HG03103 (cell line): ENCODE measurements around the gene STK33.

ENCODE experiments used
- ATAC-seq: cut with Tn5 transposase; IDR thresholded peaks from one replicate; pipeline ENCODE4 v1.9.1; 2021; ENCODE audit warnings: low read depth; ENCODE audit not compliant: unreplicated experiment

STK33 gene

GRCh38 chr11:8459711-8460399, 134.2 kb downstream of the STK33 start:
- ATAC-seq, result no peak

DNA sequence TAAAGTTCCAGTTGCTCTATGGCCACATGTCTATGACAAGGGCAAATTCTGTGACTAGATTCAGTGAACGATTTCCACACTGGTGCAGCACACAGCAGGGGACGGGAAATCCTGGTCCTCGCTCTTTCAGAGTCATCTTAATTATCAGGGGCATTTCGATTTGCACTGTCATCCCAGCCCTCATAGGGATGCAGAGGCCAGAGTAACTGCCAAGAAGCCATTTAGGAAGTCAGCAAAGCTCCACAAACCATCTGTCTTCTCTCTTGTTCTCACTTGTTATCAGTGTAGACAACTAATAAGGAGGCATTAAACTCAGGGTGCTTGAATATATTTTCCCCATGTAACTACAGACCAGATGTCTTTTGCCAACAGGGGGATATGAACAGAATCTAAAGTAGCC, 151.7 kb downstream of the STK33 start:
- ATAC-seq, result no peak

- ATAC-seq, result no peak
Measured at GRCh38 chr11:8440649-8441048, 153.4 kb downstream of the STK33 start.

DNA sequence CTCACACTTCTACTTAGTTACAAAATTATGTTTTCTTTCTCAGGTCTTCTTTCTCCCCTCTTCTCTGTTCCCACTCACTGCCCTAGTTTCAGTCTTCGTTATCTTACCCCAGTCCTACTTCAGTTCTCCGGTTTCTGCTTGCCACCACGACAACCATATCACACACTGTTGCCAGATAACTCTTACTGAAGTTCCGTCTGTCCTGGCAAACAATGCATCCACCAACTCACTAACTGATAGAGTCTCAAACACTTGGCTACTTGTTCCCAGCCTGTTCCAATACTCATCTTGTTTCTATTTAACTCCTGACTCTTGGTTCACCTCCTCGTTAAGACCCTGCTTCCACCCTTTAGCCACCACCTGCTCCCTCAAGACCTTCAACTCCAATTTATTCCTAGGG, 164.5 kb downstream of the STK33 start:
- ATAC-seq, result no peak

DNA sequence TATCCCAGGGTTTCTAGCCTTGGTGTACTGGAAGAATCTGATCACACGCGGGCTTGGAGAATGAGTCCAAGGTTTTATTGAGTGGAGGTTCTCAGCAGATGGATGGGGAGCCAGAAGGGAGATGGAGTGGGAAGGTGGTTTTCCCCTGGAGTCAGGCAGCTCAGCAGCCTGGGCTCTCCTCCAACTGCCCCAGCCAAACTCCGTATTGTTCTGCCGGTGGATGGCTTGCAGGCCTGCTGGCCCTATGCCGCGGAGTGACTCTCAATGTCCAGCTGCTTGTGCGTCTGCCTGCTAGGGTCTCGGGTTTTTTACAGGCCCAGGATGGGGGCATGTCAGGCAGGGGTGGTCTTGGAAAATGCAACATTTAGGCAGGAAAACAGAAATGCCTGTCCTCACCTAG, 168.0 kb downstream of the STK33 start:
- ATAC-seq, result no peak

DNA sequence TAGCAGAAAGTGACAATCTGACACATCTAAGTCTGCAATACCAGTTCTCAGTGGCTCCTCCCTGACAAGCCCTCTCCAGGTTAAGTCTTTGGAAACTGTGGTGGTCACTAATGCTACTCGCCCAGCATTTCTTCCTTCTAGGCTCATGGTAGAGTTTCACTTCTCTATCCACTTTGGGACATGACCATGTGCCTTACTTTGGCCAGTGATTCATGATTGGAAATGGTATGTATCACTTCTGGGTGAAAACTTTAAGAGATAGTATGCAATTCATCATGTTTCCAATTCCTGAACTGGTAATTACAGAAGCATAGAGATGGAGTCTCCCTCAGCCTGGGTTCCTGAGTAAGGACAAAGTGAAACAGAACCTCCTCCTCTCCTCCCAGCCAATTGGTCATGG, 178.8 kb downstream of the STK33 start:
- ATAC-seq, result no peak

DNA sequence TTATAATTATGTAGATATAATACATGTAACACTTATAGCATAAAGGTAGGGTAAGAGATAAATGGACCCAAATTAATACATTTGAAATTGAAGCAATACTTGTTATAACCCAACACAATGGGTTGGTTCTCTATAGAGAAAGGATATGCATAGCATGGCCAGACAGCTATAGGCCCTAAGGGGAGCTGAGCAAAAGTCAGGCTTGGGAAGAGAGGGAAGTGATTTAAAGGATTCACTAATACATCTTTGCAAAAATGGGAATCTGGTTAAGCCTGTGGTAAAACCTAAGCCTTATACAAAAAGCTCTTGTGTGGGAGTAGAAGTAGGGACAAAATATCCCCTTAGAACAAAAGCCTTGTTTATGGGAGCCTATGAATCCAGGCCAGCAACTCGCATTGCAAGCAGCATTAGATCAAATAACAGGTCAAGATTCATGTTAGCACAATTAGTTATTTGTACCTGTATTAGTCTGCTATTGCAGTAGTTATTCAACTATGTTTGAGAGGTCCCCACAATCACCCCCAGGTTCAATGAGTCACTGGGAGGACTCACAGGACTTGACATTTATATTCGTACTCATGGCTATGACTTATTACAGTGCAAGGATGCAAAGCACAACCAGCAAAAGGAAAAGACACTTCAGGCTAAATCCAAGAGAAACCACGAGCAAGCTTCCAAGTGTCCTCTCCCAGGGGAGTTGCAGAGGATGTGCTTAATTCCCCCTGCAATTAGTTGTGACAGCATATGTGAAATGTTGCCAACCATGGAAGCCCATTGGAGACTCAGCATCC, 185.7 kb downstream of the STK33 start:
- no peak for ATAC-seq

GRCh38 chr11:8403310-8403709, 190.7 kb downstream of the STK33 start:
- ATAC-seq, result no peak

DNA sequence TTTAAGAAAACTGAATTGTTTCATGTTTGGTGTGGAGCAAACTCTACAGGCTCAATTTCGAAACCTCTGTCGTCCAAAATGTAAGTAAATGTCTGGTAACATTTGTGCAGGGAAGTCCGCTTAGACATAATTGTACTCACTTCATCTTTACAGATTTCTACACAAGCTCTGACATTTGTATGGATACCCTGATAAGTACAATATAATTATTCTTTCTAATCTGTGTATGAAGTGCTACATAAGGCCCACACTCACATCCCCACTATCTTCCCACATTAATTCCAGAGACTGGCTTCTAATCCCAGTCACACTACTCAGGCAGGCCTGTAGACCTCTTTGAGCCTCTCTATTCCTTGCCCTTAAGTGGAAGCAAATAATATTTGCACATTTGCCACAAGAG, 201.1 kb downstream of the STK33 start:
- ATAC-seq, result no peak

- no peak for ATAC-seq
Measured at GRCh38 chr11:8392166-8392565, 201.9 kb downstream of the STK33 start.

- ATAC-seq, result no peak
Measured at GRCh38 chr11:8390851-8391612, 203.0 kb downstream of the STK33 start.

GRCh38 chr11:8389029-8389996, 204.7 kb downstream of the STK33 start:
- no peak for ATAC-seq

- ATAC-seq, result no peak
Measured at GRCh38 chr11:8387693-8388092, 206.3 kb downstream of the STK33 start.

DNA sequence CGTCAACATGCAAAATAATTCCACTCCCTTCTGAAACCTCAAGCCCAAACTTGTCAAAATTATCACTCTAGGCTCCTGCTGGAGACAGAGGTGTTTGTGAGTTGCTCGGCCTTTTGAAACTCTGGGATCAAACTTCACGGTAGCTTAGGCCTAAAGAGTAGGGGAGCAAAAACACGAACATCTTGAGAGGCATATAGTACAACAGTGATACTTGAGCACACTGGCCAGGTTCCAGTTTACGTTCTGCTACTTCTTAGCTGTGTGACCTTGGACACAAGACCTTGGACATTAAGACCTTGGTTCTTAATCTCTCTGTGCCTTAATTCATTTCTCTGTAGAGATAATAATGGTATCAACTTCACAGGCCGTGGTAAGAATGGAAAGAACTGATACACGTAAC, 206.9 kb downstream of the STK33 start:
- no peak for ATAC-seq

GRCh38 chr11:8386134-8386864, 207.7 kb downstream of the STK33 start:
- ATAC-seq, result no peak

DNA sequence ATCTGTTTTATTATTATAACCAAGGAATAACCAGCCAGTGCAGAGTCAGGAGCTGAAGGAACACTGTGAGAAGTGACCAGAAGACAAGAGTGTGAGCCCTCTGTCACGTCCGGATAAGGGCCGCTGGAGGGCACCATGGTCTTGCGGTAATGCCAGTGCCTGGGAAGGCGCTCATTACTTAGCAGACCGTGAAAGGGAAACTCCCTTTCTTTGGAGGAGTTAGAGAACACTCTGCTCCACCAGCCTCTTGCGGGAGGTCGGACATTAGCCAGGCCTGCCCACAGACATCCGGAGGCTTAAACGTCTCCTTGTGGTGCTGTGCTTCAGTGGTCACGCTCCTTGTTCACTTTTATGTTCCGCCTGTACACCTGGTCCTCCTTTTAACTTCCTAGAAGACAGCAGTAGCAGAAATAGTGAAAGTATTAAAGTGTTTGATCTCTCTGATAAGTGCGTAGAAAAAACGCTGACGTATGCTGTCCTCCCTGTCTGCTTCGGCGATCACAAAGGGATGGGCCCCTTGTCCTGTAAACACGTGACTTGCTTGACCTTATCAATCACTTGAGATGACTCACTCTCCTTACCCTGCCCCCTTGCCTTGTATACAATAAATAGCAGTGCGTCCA, 209.7 kb downstream of the STK33 start:
- no peak for ATAC-seq

DNA sequence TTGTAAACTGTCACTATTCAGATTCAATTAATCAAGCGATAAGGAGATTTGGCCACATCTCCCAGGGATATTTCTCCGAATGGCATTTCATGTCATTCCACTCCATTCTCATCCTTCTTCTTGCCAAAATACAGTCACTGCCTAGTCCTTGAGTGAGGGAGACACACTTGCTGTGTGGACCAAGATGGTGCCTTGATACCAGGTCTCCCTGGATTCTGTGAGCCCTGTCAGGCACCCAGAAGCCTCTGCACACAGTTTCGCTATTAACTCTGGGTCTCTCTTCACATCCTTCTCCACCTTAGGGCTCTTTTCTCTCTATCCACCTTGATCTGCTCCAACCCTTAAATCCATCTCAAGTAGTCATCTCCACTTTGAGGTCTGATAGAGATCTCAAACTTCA, 210.4 kb downstream of the STK33 start:
- no peak for ATAC-seq

DNA sequence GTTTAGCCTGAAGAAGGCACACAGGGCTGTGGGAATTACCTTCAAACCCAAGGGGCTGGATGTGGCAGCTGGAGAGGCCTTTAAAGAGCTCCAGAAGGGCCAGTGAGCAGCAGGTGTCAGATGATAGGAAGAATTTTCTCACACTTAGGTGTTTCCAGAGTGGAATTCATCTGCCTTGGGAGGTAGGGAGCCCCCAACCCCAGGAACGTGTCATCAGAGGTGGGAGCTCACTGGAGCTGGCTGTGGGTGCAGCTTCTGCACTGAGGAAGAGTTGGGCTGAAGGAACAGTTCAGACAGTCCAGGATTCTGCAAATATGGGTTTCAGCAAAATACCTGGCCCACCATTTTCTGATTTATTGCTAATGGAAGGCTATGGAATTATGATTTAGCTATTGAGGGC, 210.8 kb downstream of the STK33 start:
- no peak for ATAC-seq

GRCh38 chr11:8382436-8383053, 211.5 kb downstream of the STK33 start:
- ATAC-seq, result no peak
